Right lobe of liver (tissue), 6 donors: Measurements from ENCODE around the gene TTC7B. TPM values are rescaled to one million over a fixed set of nuclear protein-coding genes. Genes with fewer than 3 reads are reported as not detected.

Experiments used
- ATAC-seq, 4 donors: fragments of 200-7000 bp; cut with Tn5 transposase; one replicate each; pipeline ENCODE4 v1.9.1; 2020; ENCODE audit warnings: mild to moderate bottlenecking in 4 of 4, moderate library complexity in 4 of 4
- DNase-seq, 3 donors: peaks; one replicate each; pipeline ENCODE4 v3.0.0-alpha.2; 2020
- H3K27ac ChIP-seq, 3 donors: fragments of 200-600 bp; one replicate each; pipeline ENCODE4 v1.8.0; 2022
- H3K27me3 ChIP-seq, 2 donors: fragments of 200-600 bp; one replicate each; pipeline ENCODE4 v1.8.0; 2022
- H3K36me3 ChIP-seq, 4 donors: fragments of 200-600 bp; sonication (generic) in 1 of 4; one replicate each; pipeline versions ENCODE4 v1.5.1 to v1.8.0; 2017 to 2022; ENCODE audit warnings: control low read depth in 1 of 4
- H3K4me1 ChIP-seq, 4 donors: fragments of 200-600 bp; sonication (generic) in 1 of 4; one replicate each; pipeline versions ENCODE4 v1.5.1 to v1.8.0; 2017 to 2022; ENCODE audit warnings: control low read depth in 1 of 4
- H3K4me3 ChIP-seq, 3 donors: fragments of 200-600 bp; one replicate each; pipeline ENCODE4 v1.8.0; 2022
- H3K9me3 ChIP-seq, 4 donors: fragments of 200-600 bp; sonication (generic) in 1 of 4; one replicate each; pipeline versions ENCODE4 v1.5.1 to v1.8.0; 2017 to 2022; ENCODE audit warnings: control low read depth in 1 of 4
- CTCF ChIP-seq, 4 donors: fragments of 200-600 bp in 3 of 4; fragments of 450-650 bp in 1 of 4; IDR thresholded peaks; one replicate each; pipeline versions ENCODE4 v1.5.1 to v1.8.0; 2016 to 2022; ENCODE audit warnings: antibody characterized with exemption in 4 of 4, mild to moderate bottlenecking in 2 of 4
- POLR2A ChIP-seq: fragments of 450-650 bp; IDR thresholded peaks from one replicate; pipeline ENCODE4 v1.6.1; 2017; ENCODE audit warnings: antibody characterized with exemption, mild to moderate bottlenecking
- WGBS: methylation state at CpG from one replicate; pipeline ENCODE4 v1.1.6; 2018; ENCODE audit warnings: low coverage, low lambda C conversion rate; ENCODE audit not compliant: insufficient coverage; ENCODE audit errors: missing lambda C conversion rate; 5-methylcytosine and 5-hydroxymethylcytosine counted together
- intact Hi-C, 2 donors: fragments of 100-400 bp; cut with DNase I; formaldehyde crosslinking; loops; one replicate each; pipeline versions ENCODE4 v1.11.2 to v1.14.1; 2022
- total RNA-seq, 6 experiments: library from RNA; depleted of rRNA in 2 of 6; stranded (reverse); fragments of >200 nt in 2 of 6; fragmentation: NEBNext Ultra II Directional in 3 of 6; extraction: Animal tissue kit (Norgen Biotek cat#: 25700) in 3 of 6; gene quantifications; one replicate each; pipeline versions ENCODE4 v1.1.0 to v1.2.4, GENCODE V29; 2016 to 2023
- donor health status: DM: no; HTN: yes; CAD: no.
- donor health status: DM: no; HTN: no; CAD: no.
- donor health status: DM: no; HTN: no; CAD: no.
- donor health status: DM: no; HTN: yes; CAD: no.
- donor health status: DM: no; HTN: yes; CAD: no.

The TTC7B gene
- total RNA-seq, 6 experiments from 2014 or later: 18.4 to 56.1 (median 37.5) TPM

- intact Hi-C loops: no loop called here
- no peak for ATAC-seq
Observed at GRCh38 chr14:90551070-90551704, 265.0 kb downstream of the TTC7B start.

GRCh38 chr14:90549794-90550641, 266.2 kb downstream of the TTC7B start:
- Histone ChIP-seq H3K27ac (no peak overlapping the region), H3K36me3 (no peaks in the 10 kb centered on the region), H3K9me3 (no peaks in the 10 kb centered on the region), H3K27me3 (no peaks in the 10 kb centered on the region), H3K4me3 (no peak overlapping the region), H3K4me1 (no peaks in the 10 kb centered on the region)
- TF ChIP-seq POLR2A: no peak
- no peak for TF ChIP-seq CTCF (IDR thresholded peaks at IDR 0.05)
- ATAC-seq (no peak), DNase-seq (no peak)
- 82% methylated on average over 9 of the region's 10 CpGs for WGBS
- intact Hi-C loops: no loop called here

More at GRCh38 chr14:90551070-90551704, 265.0 kb downstream of the TTC7B start:
- no peaks in the 10 kb centered on the region for H3K27me3 ChIP-seq
- no peak for DNase-seq
- H3K9me3 ChIP-seq: no peaks in the 10 kb centered on the region
- H3K36me3 ChIP-seq: no peaks in the 10 kb centered on the region
- no peak overlapping the region for H3K27ac ChIP-seq
- 92% methylated on average over 4 of the region's 6 CpGs for WGBS
- H3K4me3 ChIP-seq: no peak overlapping the region
- TF ChIP-seq POLR2A (no peak), CTCF (IDR thresholded peaks at IDR 0.05) (no peak)
- no peaks in the 10 kb centered on the region for H3K4me1 ChIP-seq

GRCh38 chr14:90548455-90548854, 267.8 kb downstream of the TTC7B start:
- no peaks in the 10 kb centered on the region for H3K9me3 ChIP-seq
- 88% methylated on average over 1 of the region's 3 CpGs for WGBS
- ATAC-seq: no peak
- no peak for TF ChIP-seq CTCF (IDR thresholded peaks at IDR 0.05)
- no peak for TF ChIP-seq POLR2A
- no peaks in the 10 kb centered on the region for H3K36me3 ChIP-seq
- intact Hi-C loops: no loop called here
- DNase-seq: no peak
- H3K27me3 ChIP-seq: no peaks in the 10 kb centered on the region
- no peaks in the 10 kb centered on the region for H3K4me1 ChIP-seq
- H3K4me3 ChIP-seq: no peak overlapping the region
- H3K27ac ChIP-seq: no peak overlapping the region

- H3K36me3 ChIP-seq: no peaks in the 10 kb centered on the region
- intact Hi-C loops: no loop called here
- 100% methylated on average over 1 of the region's 3 CpGs for WGBS
Observed at GRCh38 chr14:90547968-90548367, 268.3 kb downstream of the TTC7B start.

More at GRCh38 chr14:90547968-90548367, 268.3 kb downstream of the TTC7B start:
- Histone ChIP-seq H3K9me3 (no peaks in the 10 kb centered on the region), H3K4me3 (no peak overlapping the region), H3K4me1 (no peaks in the 10 kb centered on the region), H3K27ac (no peak overlapping the region), H3K27me3 (no peaks in the 10 kb centered on the region)
- no peak for TF ChIP-seq CTCF (IDR thresholded peaks at IDR 0.05)
- TF ChIP-seq POLR2A: no peak
- ATAC-seq (no peak), DNase-seq (no peak)
